G401 (cell line): ENCODE data around the gene PDZD2. TPM values are rescaled to one million over a fixed set of nuclear protein-coding genes. Genes with fewer than 3 reads are reported as not detected.

Source experiments
- DNase-seq: peaks from one replicate; pipeline ENCODE4 v3.0.0-alpha.2; 2015; ENCODE audit warnings: low spot score
- in situ Hi-C: cut with HindIII; loops from 2 replicates; pipeline ENCODE4 v1.10.0; 2016; ENCODE audit warnings: low sequenced_read_pairs, mixed read lengths
- total RNA-seq: library from RNA; depleted of rRNA; stranded (reverse); fragments of >200 nt; shearing (Covaris generic); gene quantifications from 2 replicates; pipeline ENCODE4 v1.2.3, GENCODE V29; 2014

PDZD2 gene
- total RNA-seq, 1 experiment from 2014 or later: 9.3 TPM

DNA sequence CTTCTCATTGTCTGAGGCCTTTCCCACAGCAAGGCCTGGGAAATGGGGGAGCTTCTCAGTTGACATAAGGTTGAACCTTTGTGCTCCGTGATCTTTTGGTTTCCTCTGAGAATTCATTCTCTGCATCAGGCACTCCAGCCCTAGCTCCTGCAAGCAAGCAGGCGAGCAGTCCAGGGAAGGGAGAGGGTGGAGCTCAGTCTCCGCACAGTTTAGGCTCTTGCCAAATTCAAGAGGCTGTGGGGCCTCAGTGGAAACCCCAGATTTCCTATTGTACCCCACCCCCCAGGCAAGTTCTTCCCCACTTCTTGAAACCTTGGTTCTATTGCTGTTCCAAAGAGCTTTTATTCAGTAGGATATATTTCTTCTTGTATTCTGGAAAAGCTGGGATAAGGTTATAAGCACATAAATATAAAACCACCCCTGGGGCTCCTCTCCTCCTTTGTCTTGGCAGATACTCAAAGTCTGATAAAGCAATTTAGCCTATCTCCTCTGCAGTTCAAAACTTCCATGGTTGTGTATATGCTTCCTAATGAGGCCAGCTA is 147.2 kb downstream of the PDZD2 start:
- DNase-seq: no peak
- in situ Hi-C loops: no loop called here

DNA sequence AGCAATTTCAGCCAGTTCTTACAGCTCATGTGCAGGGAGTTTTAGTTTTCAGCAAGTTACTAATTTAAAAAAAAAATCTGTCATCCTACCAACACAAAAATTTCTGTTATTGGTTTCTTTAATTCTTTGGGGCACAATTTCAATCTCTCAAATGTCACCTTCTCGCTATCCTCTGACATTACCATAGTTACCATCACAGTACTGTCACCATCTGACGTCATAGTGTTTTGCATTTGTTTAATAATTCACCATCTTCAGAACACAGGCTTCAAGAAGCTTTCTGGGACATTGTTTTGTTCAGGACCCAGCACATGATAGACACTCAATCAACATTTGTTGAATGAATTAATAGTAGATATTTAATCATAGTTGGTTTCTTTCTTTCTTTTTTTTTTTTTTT is 155.1 kb downstream of the PDZD2 start:
- in situ Hi-C loops: no loop called here
- DNase-seq: no peak

DNA sequence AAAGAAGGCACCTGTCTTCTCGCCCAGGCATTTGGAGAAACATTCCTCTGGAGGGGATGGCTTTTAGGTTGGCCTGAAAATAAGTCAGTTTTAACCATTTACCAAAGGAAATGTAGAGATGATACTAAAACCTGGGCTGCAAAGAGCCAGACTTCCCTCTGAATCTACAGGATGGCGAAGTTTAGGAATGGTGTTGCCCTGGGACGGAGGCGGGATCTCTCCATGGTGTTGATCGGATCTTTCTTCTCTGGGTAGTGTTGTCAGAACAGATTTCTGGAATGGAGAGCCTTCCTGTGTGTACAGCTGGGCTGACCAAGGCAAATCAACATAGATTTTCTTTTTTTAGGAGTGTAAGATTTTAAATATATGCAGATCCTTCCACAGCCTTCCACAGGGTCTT is 159.2 kb downstream of the PDZD2 start:
- no peak for DNase-seq
- in situ Hi-C loops: no loop called here

DNA sequence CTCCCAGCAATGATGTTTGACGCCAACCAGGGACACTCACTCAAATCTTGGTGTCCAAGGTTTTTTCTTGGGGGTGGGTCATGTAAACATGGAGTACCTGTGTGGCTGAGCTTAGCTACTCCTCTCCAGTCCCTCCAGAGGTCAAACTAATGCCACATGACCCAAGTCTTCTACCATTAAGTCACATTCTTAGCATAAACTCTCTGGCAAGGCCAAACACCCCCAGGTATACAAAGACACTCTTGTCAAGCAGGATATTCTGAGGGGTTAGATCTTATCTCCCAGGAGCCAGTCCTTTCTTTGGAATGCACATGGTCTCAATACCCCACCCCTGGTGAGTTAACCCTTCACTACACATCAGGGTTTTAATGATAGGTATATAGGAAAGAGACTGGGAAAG is 161.4 kb downstream of the PDZD2 start:
- DNase-seq: no peak
- in situ Hi-C loops: no loop called here

DNA sequence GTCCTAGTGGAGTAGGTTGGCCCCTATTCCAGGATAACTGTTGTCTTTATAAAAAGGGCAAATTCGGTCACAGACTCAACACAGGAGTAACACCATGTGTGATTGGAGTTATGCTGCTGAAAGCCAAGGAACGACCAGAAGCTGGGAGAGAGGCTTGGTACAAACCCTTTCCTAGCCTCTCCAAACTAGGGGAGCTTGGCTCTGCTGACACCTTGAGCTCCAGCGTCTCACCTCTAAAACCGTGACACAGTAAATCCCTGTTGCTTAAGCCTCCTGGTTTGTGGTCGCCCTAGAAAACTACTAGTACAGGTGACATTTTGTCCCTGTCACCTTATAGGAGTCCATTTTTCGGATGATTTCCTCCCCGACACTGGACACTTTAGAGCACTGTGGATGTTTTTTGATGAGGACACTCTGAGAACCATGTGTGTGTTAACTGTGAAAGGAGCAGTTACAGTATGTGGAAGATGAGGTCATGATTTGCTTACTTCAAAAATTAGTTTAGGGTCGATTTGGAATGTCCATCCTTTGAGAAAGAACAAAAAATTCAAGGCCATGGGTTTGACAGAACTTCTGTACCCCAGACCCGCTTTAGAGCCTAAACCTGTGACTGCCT is 167.0 kb downstream of the PDZD2 start:
- in situ Hi-C loops: no loop called here
- no peak for DNase-seq

DNA sequence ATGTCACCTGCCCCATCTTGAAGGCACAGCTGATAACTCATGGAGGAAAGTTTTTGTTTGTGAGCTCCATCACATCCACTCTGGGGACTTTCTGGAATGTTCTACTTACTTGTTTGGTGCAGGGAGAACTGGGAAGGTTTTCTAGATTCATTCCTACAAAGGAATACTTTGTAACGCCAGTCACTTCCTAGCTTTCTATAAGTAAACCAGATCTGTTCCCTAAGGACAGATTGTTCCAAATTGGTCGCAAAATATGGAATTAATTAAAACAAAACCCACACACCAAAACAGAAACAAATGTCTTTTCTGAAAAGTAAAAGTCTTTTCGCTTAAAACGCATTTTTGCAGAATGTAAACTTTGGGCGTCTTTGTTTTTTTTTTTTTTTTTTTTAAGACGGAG is 167.6 kb downstream of the PDZD2 start:
- no peak for DNase-seq
- in situ Hi-C loops: no loop called here

DNA sequence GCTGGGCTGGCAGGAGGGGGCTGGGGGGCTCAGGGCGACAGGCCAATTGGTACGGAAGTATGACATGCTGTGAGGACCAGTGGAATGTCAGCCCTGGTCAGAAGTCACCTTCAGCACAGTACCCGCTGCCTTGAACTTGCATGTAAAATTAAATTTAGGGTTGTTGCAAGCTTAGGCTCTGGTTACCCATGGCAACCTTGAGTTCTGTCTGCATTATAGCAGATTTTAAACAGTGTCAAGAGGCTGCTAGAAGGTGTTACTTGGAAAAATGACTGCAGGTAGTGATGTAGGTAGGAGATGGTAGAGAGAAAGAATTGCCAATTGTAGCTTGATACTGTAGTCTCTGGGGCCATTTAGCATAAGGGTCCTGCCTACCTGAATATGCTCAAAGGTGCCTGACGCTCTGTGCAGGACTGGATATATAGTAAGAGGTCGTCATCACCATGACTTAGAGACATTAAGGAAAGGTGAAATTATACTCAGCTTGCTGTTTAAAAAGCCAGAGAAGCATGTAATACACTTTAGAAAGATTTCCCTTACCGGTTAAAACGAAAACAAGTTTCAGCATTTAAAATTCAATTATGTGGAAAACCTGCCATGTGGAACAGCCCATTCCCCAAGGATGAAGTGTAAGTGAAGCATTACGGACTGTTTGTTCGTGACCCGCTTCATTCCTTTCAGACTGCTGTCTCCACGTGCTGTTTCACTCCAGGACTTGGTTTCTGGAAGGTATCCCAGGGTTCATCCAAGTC is 169.0 kb downstream of the PDZD2 start:
- DNase-seq: no peak
- in situ Hi-C loops: no loop called here

DNA sequence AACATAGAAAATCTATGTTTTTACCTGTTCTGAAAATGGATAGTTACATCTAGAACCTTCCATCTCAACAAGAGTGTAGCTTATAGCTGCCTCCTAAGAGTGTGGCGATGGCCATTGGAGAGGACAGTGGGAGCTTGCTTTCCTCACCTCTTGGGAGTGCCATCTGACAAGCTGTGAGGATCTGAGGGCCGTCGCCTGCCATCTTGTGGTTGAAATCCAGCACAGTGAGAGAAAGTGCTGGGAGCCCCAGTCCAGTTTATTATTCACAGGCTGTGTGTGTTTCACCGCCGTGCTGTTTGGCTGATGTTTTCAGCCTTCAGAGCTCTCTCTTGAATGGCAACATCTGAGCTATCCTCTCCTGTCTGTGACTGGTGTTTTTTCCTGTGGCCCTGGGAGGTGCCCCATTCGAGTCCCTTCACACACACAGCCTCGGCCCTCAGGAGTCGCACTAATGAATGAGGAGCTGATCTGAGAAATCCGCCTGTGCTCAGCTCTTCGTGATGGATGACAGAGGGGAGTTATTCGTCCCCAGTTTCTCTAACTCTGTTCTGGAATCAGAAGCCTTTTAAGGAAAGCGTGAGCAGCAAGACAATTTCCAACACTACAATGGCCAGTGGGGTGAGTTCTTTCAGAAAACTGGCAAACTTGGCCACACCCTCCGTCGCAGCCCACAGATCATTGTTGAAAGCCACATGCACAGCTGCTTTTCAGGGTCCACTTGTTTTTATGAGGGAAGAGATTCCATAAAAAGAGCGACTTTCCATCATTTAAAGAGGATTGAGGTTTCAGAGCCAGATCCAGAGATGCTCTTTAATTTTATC is 170.3 kb downstream of the PDZD2 start:
- in situ Hi-C loops: no loop called here
- peak; percentile 90 for DNase-seq

DNA sequence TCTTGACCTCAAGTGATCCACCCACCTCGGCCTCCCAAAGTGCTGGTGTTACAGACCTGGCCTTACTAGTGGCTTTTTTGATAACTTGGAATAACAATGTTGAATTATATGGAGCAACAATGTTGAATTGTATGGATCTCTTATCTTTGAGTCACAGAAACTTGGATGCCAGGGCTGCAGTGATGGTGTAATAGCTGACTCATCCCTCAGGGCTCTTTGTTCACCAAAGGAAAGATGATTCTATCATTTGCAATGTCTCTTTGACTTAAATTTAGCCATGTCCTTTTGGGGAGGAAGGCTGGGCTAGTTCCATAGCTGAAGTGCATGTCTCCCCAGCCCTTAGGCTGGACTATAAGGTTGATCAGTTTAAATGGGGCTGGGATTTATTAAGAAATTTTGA is 172.3 kb downstream of the PDZD2 start:
- in situ Hi-C loops: no loop called here
- DNase-seq: no peak

DNA sequence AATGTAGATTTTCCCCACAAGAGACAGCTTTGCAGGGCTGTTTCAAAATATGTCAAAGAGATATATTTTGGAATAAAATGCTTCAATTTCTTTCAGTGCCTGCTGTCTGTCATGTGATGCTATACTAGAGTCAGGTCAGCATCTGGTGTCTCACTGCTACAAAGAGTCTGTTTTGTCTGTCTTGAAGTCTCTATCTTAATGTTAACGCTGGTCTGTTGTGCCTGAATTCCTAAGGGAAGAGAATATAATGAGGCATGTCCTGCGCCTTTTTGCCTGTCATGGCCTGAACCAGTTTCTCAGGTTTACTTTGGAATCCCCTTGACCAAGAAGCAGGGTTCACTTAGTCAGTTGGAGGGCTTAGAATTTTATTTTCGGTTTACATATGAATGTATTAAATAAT is 176.4 kb downstream of the PDZD2 start:
- DNase-seq: no peak
- in situ Hi-C loops: no loop called here

DNA sequence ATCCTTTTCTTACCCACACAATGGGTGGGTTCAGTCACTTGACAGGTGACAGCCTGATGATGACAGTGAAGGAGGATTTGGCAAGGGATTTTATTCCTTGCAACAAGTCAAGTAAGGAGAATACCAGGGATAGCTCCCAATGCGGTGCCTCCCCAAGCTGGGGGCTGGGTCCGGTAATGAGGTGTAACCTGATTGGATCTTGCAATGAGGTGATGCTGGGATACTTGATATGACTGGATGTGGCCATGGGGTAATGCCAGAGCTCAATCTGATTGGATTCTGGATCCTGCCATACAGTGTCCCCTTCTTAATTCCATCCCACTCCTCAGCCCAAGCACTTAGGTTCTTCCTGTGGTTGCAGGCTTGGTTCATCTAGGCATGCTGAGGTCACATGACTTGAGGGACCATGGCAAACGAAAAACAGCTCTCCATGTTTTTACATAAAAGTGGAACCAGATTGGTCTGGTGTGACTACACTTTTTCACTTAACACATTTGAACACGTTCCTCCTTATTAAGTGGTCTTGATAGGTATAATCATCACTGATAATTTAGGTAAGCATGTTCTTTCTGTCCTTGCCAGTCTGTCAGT is 181.1 kb downstream of the PDZD2 start:
- in situ Hi-C loops: no loop called here
- DNase-seq: no peak

DNA sequence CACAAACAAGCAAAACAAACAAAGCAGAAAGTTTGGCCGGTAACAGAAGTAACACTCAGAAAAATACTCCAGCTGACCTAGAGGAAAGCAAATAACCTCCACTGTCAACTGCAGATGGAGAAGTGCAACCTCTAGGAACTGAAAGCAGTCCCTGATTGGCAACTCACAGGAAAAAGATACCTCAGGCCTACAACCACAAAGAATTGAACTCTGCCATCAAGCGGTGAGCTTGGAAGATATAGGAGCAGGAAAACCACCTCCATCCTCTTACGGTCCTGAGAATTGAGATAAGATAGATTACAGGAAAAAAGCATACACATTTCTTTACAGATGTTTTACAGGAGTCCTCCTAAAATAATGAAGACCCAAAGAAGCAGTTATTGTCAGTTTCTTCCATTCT is 184.5 kb downstream of the PDZD2 start:
- in situ Hi-C loops: no loop called here
- no peak for DNase-seq

DNA sequence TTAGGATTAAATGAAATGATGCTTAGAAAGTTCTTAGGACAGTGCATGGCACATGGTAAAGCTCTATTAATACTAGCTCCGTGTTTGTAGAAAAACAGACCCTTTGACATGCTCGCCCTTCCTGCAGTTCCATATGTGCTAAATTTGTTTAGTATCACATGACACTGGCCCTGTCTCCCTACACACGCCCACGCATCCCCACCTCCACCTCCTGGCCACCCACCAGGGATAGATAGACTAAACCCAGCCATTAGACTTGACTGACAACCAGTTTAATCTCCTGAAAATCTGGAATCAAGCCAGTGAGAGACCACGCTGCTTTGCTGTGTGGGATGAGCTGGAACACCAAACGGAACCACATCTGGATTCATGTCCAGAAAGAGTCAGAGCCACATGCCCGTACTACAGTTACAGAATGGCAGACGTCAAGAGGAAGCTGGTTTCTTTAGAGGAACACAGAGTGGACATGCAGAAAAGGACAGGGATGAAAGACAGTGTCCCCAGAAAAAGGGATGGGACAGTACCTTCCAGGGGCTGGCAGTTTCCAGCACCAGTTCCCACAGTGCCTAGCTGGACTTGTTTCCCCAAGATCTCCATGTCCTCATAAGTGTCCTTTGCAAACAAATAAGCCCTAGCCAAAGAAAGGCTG is 186.1 kb downstream of the PDZD2 start:
- in situ Hi-C loops: no loop called here
- no peak for DNase-seq

DNA sequence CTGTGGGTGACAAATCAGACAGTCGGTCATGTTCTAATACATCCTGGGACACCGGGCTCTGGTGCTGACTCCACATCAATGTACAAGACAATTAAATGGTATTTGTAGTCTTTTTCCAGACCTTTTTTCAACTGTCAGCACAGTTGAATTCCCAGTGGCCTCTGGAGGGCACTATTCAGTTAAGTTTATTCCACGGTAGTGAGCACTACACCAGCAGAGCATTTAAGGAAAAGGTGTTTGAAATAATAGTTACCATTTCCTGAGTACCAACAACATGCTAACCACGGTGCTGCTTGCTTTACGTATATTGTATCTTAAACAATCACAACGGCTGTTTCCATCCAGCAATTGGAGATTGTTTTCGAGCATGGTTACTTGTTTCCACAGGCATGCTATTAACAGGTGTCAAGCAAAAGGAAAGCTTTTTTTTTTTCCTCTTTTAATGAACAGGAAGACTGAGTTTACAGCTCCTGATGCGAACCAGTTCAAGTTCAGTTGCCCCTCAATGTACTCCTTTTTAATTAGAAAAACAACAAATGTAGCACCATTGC is 186.7 kb downstream of the PDZD2 start:
- in situ Hi-C loops: no loop called here
- DNase-seq: peak; percentile 71

DNA sequence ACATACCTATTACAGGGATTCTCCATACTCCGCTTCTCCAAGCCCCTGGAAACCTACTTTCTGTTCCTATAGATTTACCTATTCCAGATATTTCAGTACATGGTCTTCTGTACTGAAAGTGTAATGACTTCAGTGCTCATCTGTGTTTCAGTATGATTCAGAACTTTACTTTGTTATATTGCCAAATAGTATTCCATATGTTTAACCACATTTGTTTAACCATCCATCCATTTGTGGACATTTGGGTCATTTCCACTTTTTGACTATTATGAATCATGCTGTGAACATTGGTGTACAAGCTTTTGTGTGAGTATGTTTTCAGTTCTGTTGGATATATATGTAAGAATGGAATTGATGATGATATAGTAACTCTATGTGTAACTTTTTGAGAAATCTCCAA is 188.9 kb downstream of the PDZD2 start:
- no peak for DNase-seq
- in situ Hi-C loops: no loop called here

DNA sequence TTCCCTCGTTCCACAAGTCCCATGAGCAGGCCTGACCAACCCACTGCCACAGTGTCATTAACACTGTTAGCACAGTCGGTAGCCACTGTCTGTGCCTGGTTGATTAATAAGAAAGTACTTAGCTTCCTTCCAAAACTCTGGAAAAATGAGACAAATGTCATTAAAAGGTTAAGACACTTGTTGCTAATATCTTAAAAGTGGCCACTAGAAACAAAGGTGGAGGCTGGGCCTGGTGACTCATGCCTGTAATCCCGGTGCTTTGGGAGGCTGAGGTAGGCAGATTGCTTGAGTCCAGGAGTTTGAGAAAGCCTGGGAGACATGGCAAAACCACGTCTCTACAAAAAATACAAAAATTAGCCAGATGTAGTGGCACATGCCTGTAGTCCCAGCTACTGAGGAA is 194.0 kb downstream of the PDZD2 start:
- DNase-seq: no peak
- in situ Hi-C loops: no loop called here

DNA sequence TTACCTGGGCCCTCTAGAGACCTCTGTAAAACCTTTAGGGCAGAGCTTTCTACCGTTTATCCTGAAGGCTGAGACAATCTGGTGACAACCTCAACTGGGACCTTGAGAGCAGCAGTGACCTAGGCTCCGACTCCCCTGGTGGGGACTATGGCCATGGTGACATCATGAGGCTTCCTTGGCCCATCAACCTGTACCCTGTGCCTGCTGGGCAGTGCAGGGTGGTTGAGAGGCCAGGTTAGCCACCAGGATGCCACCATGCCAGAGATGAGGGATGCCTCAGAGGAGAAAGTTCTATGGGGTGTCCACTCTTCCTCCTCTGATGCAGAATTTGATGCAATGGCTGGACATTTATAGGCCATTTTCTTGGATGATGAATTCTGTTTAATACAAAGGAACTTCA is 194.8 kb downstream of the PDZD2 start:
- DNase-seq: no peak
- in situ Hi-C loops: no loop called here

DNA sequence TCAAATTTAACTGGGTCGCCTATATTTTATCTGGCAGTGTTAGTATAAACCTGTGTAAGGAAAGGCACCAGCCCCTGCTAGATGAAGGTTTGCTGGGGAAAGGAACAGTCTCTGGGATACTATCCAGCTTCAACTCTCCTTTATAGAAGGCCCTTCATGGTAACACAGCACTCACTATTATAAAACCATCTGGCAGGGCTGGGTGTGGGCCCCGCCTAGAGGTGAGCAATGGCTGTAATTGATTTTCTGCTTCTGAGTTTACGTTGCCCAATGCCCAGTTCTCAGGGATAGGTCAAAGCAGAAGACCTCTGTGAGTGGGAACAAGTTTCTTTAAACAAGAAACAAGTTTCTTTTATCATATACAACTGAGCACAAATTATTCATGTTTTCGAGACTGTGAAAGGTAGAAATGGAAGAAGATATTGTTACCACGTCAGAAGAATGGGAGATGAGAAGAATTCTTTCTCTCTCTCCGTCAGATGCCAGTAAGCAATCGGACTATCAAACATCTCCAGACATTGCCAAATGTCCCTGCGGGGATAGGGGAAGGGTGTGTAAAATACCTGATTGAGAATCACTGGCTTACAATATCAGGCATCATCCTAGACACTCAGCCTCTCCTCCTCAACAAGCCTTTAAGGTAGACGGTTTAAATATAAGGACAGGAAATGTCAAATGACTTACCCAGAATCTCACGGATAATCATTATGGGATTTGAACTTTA is 205.9 kb downstream of the PDZD2 start:
- in situ Hi-C loops: no loop called here
- DNase-seq: no peak
